Fibroblast of lung (primary cell): ENCODE measurements around the gene F11. TPM values are rescaled to one million over a fixed set of nuclear protein-coding genes. Genes with fewer than 3 reads are reported as not detected.

Experiments
- DNase-seq, 2 donors: peaks; one replicate each; pipeline versions ENCODE4 v3.0.0 to v3.0.0-alpha.2; 2010; ENCODE audit warnings: low read depth in 2 of 2
- H2AFZ ChIP-seq: 2 replicates; pipeline ENCODE4 v1.5.1; 2012; ENCODE audit warnings: low read length, control low read depth, inconsistent platforms
- H3K27ac ChIP-seq: 2 replicates; pipeline ENCODE4 v1.5.1; 2011; ENCODE audit warnings: low read length, control low read depth; ENCODE audit not compliant: insufficient read depth
- H3K27me3 ChIP-seq: 2 replicates; pipeline ENCODE4 v1.5.1; 2011; ENCODE audit warnings: mild to moderate bottlenecking, low read length; ENCODE audit not compliant: control insufficient read depth, insufficient read depth
- H3K36me3 ChIP-seq: 2 replicates; pipeline ENCODE4 v1.5.1; 2011; ENCODE audit warnings: low read length; ENCODE audit not compliant: control insufficient read depth, insufficient read depth
- H3K4me1 ChIP-seq: 2 replicates; pipeline ENCODE4 v1.5.1; 2011; ENCODE audit warnings: low read length; ENCODE audit not compliant: control insufficient read depth, insufficient read depth; ENCODE audit errors: extremely low read depth
- H3K4me2 ChIP-seq: 2 replicates; pipeline ENCODE4 v1.5.1; 2011; ENCODE audit warnings: low read length, control low read depth; ENCODE audit not compliant: insufficient read depth; ENCODE audit errors: extremely low read depth
- H3K4me3 ChIP-seq, 4 experiments: fragments of 200-600 bp in 1 of 4; sonication (generic) in 1 of 4; replicated peaks in 1 of 4; 2 replicates each; pipeline ENCODE4 v1.5.1; 2011 to 2016; ENCODE audit warnings: low read length in 4 of 4, low read depth in 3 of 4, mild to moderate bottlenecking in 3 of 4, control low read depth in 2 of 4, inconsistent platforms in 1 of 4, mixed read lengths in 1 of 4; ENCODE audit not compliant: insufficient read depth in 1 of 4; ENCODE audit errors: control extremely low read depth in 1 of 4
- H3K79me2 ChIP-seq: 2 replicates; pipeline ENCODE4 v1.5.1; 2012; ENCODE audit warnings: mild to moderate bottlenecking, low read length, inconsistent platforms; ENCODE audit not compliant: control insufficient read depth, insufficient read depth
- H3K9ac ChIP-seq: 2 replicates; pipeline ENCODE4 v1.5.1; 2011; ENCODE audit warnings: mild to moderate bottlenecking, low read length, control low read depth; ENCODE audit not compliant: insufficient read depth
- H3K9me3 ChIP-seq: 2 replicates; pipeline ENCODE4 v1.5.1; 2012; ENCODE audit warnings: low read depth, low read length; ENCODE audit not compliant: control insufficient read depth, insufficient read depth
- H4K20me1 ChIP-seq: 2 replicates; pipeline ENCODE4 v1.5.1; 2011; ENCODE audit warnings: low read length; ENCODE audit not compliant: control insufficient read depth, insufficient read depth; ENCODE audit errors: extremely low read depth
- EZH2 ChIP-seq: IDR thresholded peaks from 2 replicates; pipeline ENCODE4 v1.5.1; 2012; ENCODE audit warnings: low read length, control low read depth, mild to moderate bottlenecking; ENCODE audit errors: missing control alignments
- polyA plus RNA-seq, 2 donors: library from polyadenylated mRNA; depleted of rRNA in 1 of 2; stranded (reverse) in 1 of 2; unstranded in 1 of 2; fragments of >200 nt; gene quantifications; 2 replicates each; pipeline ENCODE4 v1.2.1, GENCODE V29; 2011 to 2012; ENCODE audit warnings: missing spikeins in 1 of 2
- total RNA-seq: library from RNA; depleted of rRNA; stranded (reverse); fragments of >200 nt; gene quantifications from 2 replicates; pipeline ENCODE4 v1.2.1, GENCODE V29; 2014
- TF ChIP-seq, protein P1 (sequence below), 2 donors: IDR thresholded peaks in 1 of 2; conservative IDR thresholded peaks in 1 of 2; 1 replicate in 1 of 2; 2 replicates in 1 of 2; pipeline ENCODE4 v1.5.1; 2011 to 2012; ENCODE audit warnings: low read length in 2 of 2, control low read depth in 1 of 2, inconsistent platforms in 1 of 2, low read depth in 1 of 2, mild to moderate bottlenecking in 1 of 2

The F11 gene
- total and polyA plus RNA-seq, 2 donors (not counting 1 experiment from before 2014, with no cell fraction given) = not detected

DNA sequence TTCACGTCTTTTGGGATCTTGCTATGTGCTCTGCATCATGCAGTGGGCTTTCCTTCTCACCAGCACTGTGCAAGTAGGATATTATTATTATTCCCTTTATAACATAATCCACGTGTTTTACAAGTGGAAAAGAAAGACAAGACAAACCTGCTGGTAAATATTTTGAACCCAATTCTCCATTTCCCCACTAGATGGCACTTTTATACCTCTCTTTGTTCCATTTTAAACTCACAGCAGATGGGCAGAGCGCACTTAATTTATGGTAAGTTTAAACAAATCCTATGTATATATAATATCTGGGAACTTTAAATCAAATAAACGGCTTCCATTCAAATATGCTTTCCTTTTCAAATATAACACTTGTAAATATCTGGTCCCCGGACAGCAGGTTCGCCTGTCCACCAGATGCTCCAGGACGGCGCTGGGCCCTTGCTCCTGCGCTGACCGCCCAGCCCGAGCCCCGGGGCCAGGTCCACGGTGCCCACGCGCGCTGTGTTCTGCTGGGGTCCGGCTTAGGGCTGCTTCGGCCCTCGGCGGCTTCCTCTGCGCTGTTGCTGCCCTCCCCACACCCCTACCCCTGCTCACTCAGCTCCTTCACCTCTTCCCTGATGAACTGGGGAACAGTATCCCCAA is 31.1 kb downstream of the F11 start:
- Histone ChIP-seq H2AFZ (no peak overlapping the region), H3K4me3 (no peak overlapping the region), H3K79me2 (no peaks in the 10 kb centered on the region), H3K9ac (no peak overlapping the region), H3K4me1 (no peaks in the 10 kb centered on the region), H3K9me3 (no peaks in the 10 kb centered on the region), H3K27ac (no peak overlapping the region), H3K4me2 (no peak overlapping the region), H3K27me3 (peaks cover 5% of the 10 kb centered on the region), H4K20me1 (no peaks in the 10 kb centered on the region), H3K36me3 (no peaks in the 10 kb centered on the region)
- TF ChIP-seq, protein P1, sequence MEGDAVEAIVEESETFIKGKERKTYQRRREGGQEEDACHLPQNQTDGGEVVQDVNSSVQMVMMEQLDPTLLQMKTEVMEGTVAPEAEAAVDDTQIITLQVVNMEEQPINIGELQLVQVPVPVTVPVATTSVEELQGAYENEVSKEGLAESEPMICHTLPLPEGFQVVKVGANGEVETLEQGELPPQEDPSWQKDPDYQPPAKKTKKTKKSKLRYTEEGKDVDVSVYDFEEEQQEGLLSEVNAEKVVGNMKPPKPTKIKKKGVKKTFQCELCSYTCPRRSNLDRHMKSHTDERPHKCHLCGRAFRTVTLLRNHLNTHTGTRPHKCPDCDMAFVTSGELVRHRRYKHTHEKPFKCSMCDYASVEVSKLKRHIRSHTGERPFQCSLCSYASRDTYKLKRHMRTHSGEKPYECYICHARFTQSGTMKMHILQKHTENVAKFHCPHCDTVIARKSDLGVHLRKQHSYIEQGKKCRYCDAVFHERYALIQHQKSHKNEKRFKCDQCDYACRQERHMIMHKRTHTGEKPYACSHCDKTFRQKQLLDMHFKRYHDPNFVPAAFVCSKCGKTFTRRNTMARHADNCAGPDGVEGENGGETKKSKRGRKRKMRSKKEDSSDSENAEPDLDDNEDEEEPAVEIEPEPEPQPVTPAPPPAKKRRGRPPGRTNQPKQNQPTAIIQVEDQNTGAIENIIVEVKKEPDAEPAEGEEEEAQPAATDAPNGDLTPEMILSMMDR (conservative IDR thresholded peaks at IDR 0.05 in 1 of 2, IDR thresholded peaks at IDR 0.05 in 1 of 2; ENCODE audit: low read depth in 1 of 2, low read length in 2 of 2) = peak; percentile 55 to 58
- TF ChIP-seq EZH2 = no peak
- DNase-seq = peak; percentile 36 to 81

DNA sequence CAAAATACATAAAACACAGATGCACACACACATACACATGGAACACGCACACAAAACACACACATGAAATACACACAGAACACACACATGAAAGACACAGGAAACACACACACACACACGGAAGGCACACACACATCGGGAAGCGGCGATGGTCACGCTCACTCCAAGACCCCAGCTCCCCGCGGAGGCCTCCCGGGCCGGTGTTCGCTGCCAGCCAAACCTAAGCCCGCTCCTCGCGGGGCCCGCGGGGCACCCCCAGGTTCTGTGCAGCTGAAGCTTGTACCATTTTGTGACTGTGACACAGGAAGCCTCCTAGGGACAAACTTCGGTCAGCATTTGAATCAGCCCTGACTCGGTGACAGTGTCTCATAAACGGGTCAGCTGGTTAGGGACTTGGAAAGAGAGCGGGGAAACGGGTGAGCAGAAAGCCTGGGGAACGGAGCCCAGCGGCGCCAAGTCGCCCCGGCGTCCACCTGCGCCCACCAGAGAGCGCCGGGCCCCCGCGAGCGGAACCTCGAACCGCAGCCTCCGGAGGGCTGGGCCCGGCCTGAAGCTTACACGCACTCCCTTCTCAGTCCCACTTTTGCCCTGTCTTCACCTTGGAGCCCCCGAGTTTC is 32.1 kb downstream of the F11 start:
- Histone ChIP-seq H4K20me1 (no peaks in the 10 kb centered on the region), H3K79me2 (no peaks in the 10 kb centered on the region), H3K27me3 (peaks cover 5% of the 10 kb centered on the region), H3K27ac (no peak overlapping the region), H3K4me3 (no peak overlapping the region), H3K36me3 (no peaks in the 10 kb centered on the region), H3K9ac (no peak overlapping the region), H2AFZ (no peak overlapping the region), H3K9me3 (no peaks in the 10 kb centered on the region), H3K4me1 (no peaks in the 10 kb centered on the region), H3K4me2 (no peak overlapping the region)
- DNase-seq = no peak
- no peak for TF ChIP-seq EZH2
- TF ChIP-seq, protein P1 (conservative IDR thresholded peaks at IDR 0.05 in 1 of 2, IDR thresholded peaks at IDR 0.05 in 1 of 2; ENCODE audit: low read depth in 1 of 2, low read length in 2 of 2) = no peak

DNA sequence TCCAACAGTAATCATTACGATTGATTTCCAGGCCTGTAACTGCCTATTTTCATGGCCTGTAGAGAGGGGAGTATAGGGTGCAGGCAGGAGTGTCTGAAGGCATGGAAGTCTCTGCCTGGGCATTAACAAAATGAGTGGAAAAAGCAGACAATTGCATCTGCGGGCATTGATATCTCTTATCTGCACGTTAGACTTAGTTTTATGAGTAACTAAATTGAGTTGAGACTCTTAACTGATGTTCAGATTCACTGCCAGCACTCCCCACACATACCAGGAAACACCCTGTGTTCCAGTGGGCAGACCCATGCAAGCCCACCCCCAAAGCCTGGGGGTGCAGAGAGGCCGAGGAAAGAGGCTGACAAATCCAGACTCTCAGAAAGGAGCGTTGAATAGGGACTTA is 33.3 kb downstream of the F11 start:
- peaks cover 5% of the 10 kb centered on the region for H3K27me3 ChIP-seq
- H3K4me1 ChIP-seq = no peaks in the 10 kb centered on the region
- no peak overlapping the region for H3K27ac ChIP-seq
- no peaks in the 10 kb centered on the region for H3K36me3 ChIP-seq
- no peak overlapping the region for H2AFZ ChIP-seq
- TF ChIP-seq, protein P1 (conservative IDR thresholded peaks at IDR 0.05 in 1 of 2, IDR thresholded peaks at IDR 0.05 in 1 of 2; ENCODE audit: low read depth in 1 of 2, low read length in 2 of 2) = no peak
- no peak for TF ChIP-seq EZH2
- no peak for DNase-seq
- H3K9me3 ChIP-seq = no peaks in the 10 kb centered on the region
- H3K79me2 ChIP-seq = no peaks in the 10 kb centered on the region
- no peaks in the 10 kb centered on the region for H4K20me1 ChIP-seq
- H3K4me2 ChIP-seq = no peak overlapping the region
- H3K4me3 ChIP-seq = no peak overlapping the region
- no peak overlapping the region for H3K9ac ChIP-seq
